HG03575 (cell line): Measurements from ENCODE around the gene ARNT2.

Experiments used
- ATAC-seq: cut with Tn5 transposase; IDR thresholded peaks from one replicate; pipeline ENCODE4 v1.9.1; 2021; ENCODE audit not compliant: unreplicated experiment, insufficient number of reproducible peaks, low FRiP score; ENCODE audit errors: extremely low read depth

ARNT2 gene

GRCh38 chr15:80527961-80528360 is 123.8 kb downstream of the ARNT2 start:
- no peak for ATAC-seq

- ATAC-seq = no peak
Observed at GRCh38 chr15:80530737-80531365, 126.7 kb downstream of the ARNT2 start.

- no peak for ATAC-seq
Observed at GRCh38 chr15:80531388-80531787, 127.2 kb downstream of the ARNT2 start.

GRCh38 chr15:80531796-80532195 is 127.6 kb downstream of the ARNT2 start:
- ATAC-seq = no peak

- no peak for ATAC-seq
Observed at GRCh38 chr15:80533790-80534333, 129.7 kb downstream of the ARNT2 start.

GRCh38 chr15:80536231-80536630 is 132.0 kb downstream of the ARNT2 start:
- no peak for ATAC-seq

- ATAC-seq = no peak
Observed at GRCh38 chr15:80536716-80537115, 132.5 kb downstream of the ARNT2 start.

- no peak for ATAC-seq
Observed at GRCh38 chr15:80545078-80545477, 140.9 kb downstream of the ARNT2 start.

- ATAC-seq = no peak
Observed at GRCh38 chr15:80547264-80547663, 143.1 kb downstream of the ARNT2 start.

GRCh38 chr15:80549191-80549590 is 145.0 kb downstream of the ARNT2 start:
- no peak for ATAC-seq

- ATAC-seq = no peak
Observed at GRCh38 chr15:80549654-80550053, 145.5 kb downstream of the ARNT2 start.

GRCh38 chr15:80550219-80550907 is 146.2 kb downstream of the ARNT2 start:
- no peak for ATAC-seq

GRCh38 chr15:80550908-80551260 is 146.7 kb downstream of the ARNT2 start:
- no peak for ATAC-seq

- ATAC-seq = no peak
Observed at GRCh38 chr15:80551348-80551747, 147.2 kb downstream of the ARNT2 start.

- ATAC-seq = no peak
Observed at GRCh38 chr15:80554560-80554959, 150.4 kb downstream of the ARNT2 start.

- no peak for ATAC-seq
Observed at GRCh38 chr15:80556694-80557367, 152.6 kb downstream of the ARNT2 start.

GRCh38 chr15:80557441-80558234 is 153.5 kb downstream of the ARNT2 start:
- ATAC-seq = no peak

GRCh38 chr15:80558631-80559319 is 154.6 kb downstream of the ARNT2 start:
- ATAC-seq = no peak

- no peak for ATAC-seq
Observed at GRCh38 chr15:80559320-80559693, 155.1 kb downstream of the ARNT2 start.
